ENCODE measurements around the gene MAP4K5. TPM values are rescaled to one million over a fixed set of nuclear protein-coding genes. Genes with fewer than 3 reads are reported as not detected.

MAP4K5 gene
- total RNA-seq, 6 experiments from 2014 or later = 6.5 to 31.3 (median 14.4) TPM

DNA sequence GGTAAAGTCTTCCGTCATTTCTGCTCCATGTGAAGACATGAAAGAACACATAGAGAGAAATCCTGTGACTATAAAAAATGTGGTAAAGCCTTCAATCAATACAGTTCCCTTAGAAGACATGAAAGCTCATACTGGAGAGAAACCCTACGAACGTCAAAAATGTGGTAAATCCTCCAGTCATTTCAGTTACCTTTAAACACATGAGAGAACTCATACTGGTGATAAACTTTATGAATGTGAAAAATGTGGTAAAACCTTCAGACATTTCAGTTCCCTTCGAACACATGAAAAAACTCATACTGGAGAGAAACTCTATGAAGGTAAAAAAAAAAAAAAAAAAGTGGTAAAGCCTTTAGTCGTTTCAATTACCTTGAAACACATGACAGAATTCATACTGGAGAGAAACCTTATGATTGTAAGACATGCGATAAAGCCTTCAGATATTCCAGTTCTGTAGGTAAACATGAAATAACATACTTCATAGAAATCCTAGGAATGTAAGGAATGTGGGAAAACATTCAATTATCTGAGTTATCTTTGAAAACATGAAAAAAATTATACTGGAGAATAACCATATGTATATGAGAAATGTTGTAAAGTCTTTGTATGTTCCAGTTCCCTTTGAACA, 60.4 kb downstream of the MAP4K5 start:
- peaks cover 0 to 35% (median 13%) of the 10 kb centered on the region in 4 donors for H3K36me3 ChIP-seq
- H3K9me3 ChIP-seq = peaks cover 0 to 20% (median 0%) of the 10 kb centered on the region in 4 donors

DNA sequence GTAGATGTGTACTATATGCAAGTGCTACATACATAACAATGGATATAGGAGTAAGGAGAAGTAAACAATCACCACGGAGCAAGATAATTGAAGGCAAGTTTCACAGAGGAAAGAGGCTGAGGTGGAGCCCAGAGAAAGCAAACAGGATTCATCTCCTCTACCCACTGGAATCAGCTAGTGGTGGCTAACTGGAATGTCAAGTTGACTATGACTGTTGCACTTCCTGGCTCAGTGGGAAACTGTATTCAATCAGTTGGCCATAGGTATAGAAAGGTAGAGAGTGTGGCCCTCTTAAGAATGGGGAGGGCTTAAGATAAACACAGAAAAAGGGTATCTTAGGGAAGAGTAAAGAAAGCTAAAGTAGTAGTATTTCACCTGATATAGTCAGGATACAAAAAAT, 62.4 kb downstream of the MAP4K5 start:
- Histone ChIP-seq H3K4me3 (no peak overlapping the region), H3K4me1 (no peaks in the 10 kb centered on the region), H3K36me3 (peaks cover 0 to 33% (median 13%) of the 10 kb centered on the region in 4 donors), H3K27me3 (no peaks in the 10 kb centered on the region), H3K27ac (no peak overlapping the region), H3K9me3 (peaks cover 0 to 20% (median 0%) of the 10 kb centered on the region in 4 donors)
- no peak for DNase-seq
- 63% methylated on average over 1 of the region's 1 CpG for WGBS (ENCODE audit: insufficient coverage, low coverage, low lambda C conversion rate, missing lambda C conversion rate)
- TF ChIP-seq POLR2A (IDR thresholded peaks at IDR 0.05) = no peak
- TF ChIP-seq, protein P1, sequence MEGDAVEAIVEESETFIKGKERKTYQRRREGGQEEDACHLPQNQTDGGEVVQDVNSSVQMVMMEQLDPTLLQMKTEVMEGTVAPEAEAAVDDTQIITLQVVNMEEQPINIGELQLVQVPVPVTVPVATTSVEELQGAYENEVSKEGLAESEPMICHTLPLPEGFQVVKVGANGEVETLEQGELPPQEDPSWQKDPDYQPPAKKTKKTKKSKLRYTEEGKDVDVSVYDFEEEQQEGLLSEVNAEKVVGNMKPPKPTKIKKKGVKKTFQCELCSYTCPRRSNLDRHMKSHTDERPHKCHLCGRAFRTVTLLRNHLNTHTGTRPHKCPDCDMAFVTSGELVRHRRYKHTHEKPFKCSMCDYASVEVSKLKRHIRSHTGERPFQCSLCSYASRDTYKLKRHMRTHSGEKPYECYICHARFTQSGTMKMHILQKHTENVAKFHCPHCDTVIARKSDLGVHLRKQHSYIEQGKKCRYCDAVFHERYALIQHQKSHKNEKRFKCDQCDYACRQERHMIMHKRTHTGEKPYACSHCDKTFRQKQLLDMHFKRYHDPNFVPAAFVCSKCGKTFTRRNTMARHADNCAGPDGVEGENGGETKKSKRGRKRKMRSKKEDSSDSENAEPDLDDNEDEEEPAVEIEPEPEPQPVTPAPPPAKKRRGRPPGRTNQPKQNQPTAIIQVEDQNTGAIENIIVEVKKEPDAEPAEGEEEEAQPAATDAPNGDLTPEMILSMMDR (IDR thresholded peaks at IDR 0.05) = no peak
- intact Hi-C loops (cut with DNase I) = no loop called here
- no peak for ATAC-seq

More for the DNA sequence above, 60.4 kb downstream of the MAP4K5 start:
- intact Hi-C loops (cut with DNase I) = no loop called here
- no peak for DNase-seq
- H3K4me3 ChIP-seq = no peak overlapping the region
- ATAC-seq = no peak
- WGBS (ENCODE audit: insufficient coverage, low coverage, low lambda C conversion rate, missing lambda C conversion rate) = 76% methylated on average over 5 of the region's 6 CpGs
- H3K27ac ChIP-seq = no peak overlapping the region
- no peaks in the 10 kb centered on the region for H3K4me1 ChIP-seq
- no peak for TF ChIP-seq POLR2A (IDR thresholded peaks at IDR 0.05)
- TF ChIP-seq, protein P1 (IDR thresholded peaks at IDR 0.05) = no peak
- no peaks in the 10 kb centered on the region for H3K27me3 ChIP-seq

DNA sequence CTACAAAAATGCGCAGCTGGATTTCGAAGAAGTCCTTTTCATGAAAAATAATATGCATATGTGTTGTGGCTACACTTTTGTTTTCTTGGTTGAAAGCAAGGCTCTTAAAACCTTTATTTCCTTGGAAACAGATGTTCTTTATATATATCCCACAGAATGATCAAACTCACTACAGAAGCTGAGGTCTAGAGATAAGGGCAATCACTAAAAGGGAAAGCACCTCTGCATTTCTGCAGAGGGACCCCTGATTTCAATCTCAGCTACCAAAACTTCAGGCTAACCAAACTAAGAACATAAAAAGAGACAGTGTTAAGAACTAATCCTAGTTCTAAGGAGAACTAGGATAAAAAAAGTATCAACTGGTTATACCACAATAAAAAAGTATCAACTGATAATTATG, 70.3 kb downstream of the MAP4K5 start:
- intact Hi-C loops (cut with DNase I) = no loop called here
- no peaks in the 10 kb centered on the region for H3K4me1 ChIP-seq
- TF ChIP-seq, protein P1 (IDR thresholded peaks at IDR 0.05) = no peak
- TF ChIP-seq POLR2A (IDR thresholded peaks at IDR 0.05) = no peak
- no peak overlapping the region for H3K4me3 ChIP-seq
- H3K9me3 ChIP-seq = no peaks in the 10 kb centered on the region
- no peak overlapping the region for H3K27ac ChIP-seq
- DNase-seq = no peak
- peaks cover 0 to 7% (median 2%) of the 10 kb centered on the region in 4 donors for H3K36me3 ChIP-seq
- no peaks in the 10 kb centered on the region for H3K27me3 ChIP-seq
- 96% methylated on average over 2 of the region's 2 CpGs for WGBS (ENCODE audit: insufficient coverage, low coverage, low lambda C conversion rate, missing lambda C conversion rate)
- no peak for ATAC-seq

DNA sequence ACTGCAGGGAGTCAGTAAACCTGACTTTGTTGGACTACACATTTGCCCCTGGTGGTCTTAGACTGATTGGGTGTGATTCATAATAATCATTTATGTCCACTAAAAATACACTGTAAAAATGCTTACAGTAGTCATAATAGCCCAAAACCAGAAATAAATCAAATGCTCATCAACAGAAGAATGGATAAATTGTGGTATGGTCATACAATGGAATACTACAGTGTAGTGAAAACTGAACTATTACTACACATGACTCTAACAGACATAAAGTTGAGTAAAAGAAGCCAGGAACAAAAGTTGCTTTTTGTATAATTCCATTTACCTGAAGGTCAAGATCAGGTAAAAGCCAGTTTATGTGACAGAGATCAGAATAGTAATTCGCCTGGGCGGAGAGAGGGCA, 78.5 kb downstream of the MAP4K5 start:
- intact Hi-C loops (cut with DNase I) = no loop called here
- Histone ChIP-seq H3K9me3 (no peaks in the 10 kb centered on the region), H3K36me3 (peaks cover 0 to 5% (median 2%) of the 10 kb centered on the region in 4 donors), H3K4me1 (no peaks in the 10 kb centered on the region), H3K27me3 (no peaks in the 10 kb centered on the region), H3K27ac (no peak overlapping the region), H3K4me3 (no peak overlapping the region)
- DNase-seq = no peak
- WGBS (ENCODE audit: insufficient coverage, low coverage, low lambda C conversion rate, missing lambda C conversion rate) = 93% methylated on average over 2 of the region's 2 CpGs
- TF ChIP-seq POLR2A (IDR thresholded peaks at IDR 0.05) = no peak
- TF ChIP-seq, protein P1 (IDR thresholded peaks at IDR 0.05) = no peak
- ATAC-seq = no peak
